GM21526 (cell line): ENCODE measurements around the gene SLCO2A1.

Experiments used
- ATAC-seq: cut with Tn5 transposase; IDR thresholded peaks from one replicate; pipeline ENCODE4 v1.9.1; 2021; ENCODE audit warnings: moderate library complexity; ENCODE audit not compliant: unreplicated experiment, low FRiP score

Gene SLCO2A1

DNA sequence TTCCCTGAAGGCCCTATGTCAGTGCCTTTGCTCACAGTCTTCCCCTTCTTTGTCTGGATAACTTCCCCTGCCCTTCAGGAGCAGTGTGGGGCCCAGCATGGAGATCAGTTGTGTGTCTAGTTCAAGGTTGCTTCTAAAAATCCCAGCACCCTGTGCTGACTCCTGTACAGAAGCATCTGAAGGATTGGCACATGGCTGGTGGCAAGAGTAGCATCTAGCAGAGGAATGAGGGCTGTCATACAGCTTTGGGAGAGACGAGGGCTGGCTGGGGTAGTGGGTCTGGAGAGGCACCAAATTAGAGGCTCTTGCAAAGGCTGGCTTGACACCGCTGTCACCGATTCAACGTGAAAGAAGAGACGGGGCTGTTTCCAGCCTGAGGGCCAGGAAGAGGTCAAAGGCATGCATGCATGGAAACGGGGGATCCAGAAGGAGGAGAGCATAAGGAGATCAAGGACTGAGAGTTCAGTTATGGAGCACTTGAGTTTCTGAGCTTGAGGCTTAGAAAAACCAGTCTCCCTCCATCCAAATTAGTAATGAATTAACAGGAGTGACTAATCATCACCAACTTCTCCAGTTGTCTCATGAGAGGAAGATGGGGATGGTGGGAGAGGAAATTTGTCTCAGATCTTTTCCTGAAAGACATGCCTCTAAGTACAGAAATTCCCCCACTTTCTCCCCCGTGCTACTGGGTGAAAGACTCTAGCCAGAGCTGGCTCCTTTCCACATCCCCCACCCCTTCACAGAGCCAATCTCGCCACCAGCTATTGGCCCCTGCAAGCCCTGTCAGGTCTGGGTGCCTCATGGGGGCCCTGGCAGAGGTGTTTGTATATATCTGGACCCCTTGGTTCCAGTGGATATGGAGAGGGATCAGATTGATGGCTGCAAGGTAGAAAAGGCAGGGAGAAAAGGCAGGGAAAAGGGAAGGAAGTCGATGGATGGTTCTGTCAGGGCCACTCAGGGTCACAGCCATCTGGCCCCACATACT, 45.9 kb downstream of the SLCO2A1 start:
- no peak for ATAC-seq

DNA sequence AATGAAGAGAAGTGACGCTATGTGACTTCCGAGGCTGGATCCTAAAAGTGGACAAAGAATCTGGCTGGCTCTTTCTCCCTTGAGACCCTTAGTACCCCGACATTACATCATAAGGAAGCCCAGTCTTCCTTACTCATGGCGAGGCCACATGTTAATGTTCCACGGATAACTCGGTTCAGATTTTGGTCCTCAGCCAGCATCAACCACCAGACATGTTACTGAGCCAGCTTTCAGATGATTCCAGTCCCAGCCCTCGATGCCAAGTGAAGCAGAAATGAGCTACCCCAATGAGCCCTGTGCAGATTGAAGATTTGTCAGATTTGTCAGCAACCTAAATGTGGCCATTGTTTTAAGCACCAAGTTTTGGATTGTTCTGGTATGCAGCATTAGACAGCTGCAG, 46.6 kb downstream of the SLCO2A1 start:
- no peak for ATAC-seq

DNA sequence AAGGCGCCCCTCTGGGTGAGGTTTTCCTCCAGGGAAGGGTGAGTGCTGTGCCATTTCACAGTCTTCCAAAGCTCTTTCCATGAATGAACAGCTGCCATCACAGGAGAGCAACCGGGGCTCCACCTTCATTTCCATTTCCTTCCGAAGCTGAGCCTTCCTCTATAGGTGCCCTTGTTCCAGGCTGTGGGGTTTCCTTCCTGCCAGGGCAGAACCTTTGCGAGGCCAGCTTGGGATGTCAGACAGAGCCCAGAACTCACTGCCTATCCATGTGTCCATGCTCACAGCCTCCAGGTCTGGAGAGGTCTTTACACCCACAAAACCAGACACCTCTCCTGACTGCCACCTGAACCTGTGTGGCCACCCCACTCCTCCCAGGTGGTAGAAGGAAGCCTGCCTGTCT, 49.2 kb downstream of the SLCO2A1 start:
- ATAC-seq, result no peak

DNA sequence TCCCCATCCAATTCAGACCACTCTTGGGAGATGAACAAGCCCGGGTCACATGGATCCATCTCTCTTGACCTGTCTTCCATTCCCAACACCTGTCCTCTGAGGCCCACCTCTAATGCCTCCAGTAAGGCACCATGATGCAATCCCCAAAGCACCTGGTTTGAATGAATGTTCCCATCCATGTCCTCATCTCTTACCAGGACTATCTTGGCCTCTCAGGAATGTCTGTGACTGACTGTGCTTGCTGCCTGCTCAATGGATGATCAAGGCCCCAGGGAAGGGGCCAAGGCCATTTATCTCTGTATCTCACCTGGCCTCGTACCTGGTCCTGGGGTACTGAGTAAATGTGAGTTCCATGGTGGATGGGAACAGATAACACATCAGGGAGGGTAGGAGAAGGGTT, 49.7 kb downstream of the SLCO2A1 start:
- no peak for ATAC-seq

DNA sequence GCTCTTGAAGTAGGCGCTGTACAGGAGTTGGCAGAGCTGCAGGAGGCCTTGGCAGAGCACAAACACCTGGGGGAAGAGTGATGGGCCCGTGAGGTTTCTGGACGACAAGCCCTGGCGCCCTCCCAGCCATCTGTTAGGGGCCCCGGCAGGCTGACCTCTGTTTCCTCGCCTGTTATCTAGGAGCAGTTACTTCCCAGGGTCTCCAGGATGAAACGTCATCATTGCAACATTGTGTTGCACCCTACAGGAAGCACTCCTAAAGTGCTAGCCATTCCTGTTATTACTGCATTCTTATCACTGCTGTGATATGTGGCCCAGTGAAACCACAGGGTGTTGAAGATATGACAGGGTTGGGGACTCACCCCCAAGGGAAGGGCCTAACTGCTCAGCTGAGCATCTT, 50.2 kb downstream of the SLCO2A1 start:
- no peak for ATAC-seq

DNA sequence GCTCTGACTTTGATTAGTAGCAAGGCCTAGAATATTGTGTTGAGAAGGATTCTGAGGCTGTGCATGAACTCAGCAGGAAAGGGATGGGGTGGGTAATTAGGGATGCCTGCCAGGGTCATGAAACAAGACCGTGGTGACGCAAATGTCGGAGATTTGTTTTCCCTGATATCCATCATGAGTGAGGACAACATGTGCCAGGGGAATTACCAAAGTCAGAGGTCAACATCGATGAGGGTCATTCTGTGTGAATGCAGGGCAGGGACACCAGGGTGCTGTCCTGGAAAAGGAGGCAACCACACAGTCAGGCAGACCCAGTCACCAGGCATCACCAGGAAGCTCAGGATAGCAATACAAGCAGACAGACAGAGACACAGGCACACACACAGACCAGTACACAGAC, 52.2 kb downstream of the SLCO2A1 start:
- no peak for ATAC-seq

DNA sequence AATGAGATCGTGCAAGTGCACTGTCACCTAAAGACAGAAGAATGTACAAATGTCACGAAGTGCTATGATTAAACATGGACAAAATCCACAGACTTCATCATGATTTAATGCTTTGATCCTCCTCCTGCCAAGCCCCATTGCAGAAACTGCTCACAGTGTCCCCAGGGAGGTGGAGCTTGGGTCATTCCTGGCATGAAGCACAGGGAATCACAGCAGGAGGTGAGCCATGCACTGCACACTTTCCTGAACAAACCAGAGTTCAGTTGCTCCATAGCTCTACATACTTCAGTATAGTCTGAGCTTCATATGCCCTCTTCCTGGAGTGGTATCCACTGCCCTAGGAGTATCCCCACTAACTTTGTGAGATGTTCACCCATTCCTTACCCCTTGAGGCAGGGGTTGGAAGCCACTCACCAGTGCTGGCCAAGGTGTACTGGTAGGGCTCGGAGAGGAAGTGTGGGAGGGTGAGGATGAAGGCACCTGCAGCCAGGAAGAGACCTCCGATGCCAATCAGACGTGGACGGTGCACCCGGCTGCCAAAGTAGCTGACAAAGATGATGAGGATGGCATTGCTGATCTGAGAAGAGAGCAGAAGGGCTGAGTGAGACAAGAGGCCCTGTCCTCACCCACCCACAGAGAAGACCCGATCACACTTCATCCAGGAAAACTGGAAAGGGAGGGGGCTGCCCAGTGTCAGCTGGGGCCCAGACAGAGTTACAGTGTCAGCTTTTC, 56.3 kb downstream of the SLCO2A1 start:
- no peak for ATAC-seq

DNA sequence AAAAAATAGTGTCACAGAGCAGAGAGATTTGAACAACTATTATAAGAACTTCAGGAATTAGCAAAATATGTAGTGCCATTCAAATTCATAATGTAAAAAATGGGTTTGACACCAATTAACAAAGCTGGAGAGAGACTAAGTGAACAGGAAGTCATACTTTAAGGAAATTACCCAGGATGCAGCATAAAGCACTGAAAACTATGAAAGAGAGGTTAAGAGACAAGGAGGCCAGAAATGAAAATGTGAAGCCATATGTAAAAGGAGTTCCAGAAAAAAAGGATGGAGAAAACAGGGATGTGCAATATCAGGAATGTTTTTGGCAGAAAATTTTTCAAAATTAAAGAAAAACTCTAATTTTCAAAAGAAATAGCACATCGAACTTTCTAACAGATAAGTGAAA, 57.6 kb downstream of the SLCO2A1 start:
- ATAC-seq, result no peak

DNA sequence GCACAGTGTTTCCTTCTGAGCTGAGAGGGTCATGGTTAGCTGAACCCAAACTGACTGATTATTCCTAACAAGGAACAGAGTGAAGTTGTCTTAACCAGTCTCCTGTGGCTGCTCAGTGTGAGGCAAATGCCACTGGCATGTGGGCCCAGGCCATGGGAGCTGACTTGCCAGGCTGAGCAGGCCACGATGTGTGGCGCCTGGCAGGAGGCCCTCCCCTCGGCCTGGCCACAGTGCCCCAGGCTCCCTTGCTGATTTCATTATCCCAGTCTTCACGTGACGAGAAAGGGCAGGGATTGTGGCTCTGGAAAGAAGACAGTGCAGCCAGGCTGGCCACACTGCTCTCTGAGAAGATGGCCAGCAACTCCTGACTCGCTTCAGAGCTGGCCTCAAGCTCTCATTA, 58.8 kb downstream of the SLCO2A1 start:
- no peak for ATAC-seq

DNA sequence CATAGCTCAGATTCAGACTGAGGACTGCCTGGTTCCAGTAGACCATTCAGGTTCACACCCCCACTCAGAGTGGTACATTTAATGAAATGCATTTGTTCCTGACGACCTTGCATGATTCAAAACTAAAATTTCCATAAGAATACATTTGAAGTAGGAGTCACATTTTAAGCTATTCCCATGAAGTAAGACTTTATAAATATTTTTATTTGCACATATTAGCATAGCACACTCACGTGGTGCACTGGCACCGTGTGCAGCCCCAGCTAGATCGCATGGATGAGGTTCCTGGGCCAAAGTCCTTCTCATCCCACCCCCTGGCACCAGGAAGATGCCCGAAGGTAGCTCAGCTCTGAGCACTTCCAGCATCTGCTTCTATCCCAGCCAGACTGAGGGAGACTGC, 59.4 kb downstream of the SLCO2A1 start:
- ATAC-seq, result no peak

DNA sequence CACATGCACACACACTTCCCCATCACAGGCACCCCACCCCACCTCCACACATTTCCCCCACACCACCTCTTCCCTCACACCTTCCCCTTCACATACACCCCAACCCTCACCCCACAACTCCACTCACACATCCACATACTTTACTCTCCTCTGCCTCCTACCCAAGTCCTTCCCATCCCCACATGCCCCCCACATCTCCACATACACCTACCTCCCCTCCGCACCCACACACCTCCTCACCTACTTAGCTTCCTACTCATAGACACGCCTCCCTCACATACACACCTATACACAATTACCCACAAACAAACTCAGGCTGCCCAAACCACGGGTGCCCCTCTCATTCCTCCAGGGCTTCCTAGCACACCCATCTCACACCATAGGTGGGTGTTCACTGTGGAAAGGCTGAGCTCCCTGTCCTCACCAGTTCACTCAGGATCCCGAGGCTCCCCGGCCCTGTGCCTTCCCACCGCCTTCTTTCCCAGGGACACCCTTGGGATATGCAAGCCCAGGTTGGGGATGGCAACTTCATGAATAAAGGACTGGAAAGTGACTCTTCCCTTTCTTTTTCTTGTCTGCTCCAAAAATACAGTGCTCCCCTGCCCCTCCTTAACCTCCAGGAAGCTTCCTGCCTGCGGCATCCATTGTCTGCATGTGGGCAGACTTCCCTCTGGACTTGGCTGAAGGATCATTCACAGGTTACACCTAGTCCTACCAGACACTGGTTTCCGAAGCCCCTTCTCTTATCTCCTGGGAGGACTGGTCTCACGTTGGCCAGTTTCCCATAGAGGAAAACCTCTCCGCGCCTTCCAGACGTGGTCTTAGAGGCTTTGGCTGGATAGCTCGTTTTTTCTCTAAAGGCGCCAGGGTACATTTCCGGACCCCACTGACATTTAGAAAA, 61.5 kb downstream of the SLCO2A1 start:
- ATAC-seq, result no peak

DNA sequence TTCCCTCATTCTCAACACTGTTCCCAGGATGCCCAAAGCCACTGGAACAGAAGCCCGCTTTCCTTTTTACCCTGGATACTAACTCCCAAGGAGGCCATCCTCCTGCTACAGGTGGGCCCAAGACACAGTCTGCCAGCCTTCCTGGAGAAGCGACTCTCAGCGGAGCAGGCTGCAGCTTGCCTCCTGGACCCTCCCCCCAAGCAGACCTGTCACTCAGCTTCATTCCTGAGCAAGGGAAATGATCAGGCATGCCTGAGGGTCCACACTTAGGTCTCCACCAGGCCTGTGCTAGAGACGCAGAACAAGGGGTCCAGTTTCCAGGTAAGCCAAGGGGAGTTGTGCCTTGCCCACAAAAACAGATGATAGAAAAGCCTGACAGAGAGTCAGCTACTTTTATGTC, 62.8 kb downstream of the SLCO2A1 start:
- no peak for ATAC-seq

DNA sequence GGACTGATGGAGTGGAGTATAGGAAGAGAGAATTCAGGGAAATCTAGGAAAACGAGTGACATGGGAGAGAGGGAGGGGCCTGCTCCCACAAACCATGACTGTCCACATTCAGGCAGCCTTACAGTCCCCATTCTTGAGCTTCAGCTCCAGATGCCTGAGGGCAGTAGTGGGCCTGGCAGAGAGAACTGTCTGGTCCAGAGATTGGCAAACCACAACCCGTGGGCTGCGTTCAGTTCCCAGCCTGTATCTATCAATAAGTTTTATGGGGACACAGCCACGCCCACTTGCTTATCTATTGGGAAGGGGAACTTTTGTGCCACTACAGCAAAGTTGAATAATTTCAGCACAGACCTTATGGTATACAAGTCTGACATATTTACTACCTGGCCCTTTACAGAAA, 63.8 kb downstream of the SLCO2A1 start:
- ATAC-seq, result no peak

DNA sequence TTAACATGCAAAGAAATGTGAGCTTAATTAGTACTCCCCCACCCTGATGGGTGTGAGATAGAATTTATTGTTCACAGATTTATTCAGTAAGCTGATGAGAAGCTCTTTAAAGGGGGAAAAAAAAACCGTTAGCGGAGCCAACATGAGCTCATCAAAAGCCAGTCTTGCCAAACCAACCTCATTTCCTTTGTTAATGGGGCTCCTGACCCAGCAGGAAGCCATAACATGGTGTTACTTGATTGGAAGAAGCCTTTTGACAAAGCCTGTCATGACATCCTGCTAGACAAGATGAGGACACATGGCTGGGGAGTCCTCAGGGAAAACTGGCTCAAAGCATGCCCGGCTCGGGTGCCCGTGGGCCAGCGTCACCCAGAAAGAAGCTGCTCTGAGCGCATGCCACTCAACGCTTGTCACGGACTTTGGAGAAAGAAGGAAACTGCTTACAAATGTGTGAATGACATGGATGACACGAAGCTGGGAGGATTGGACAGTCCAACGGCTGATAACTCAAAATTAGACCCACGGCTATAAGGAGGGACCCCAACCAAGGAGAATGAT, 64.6 kb downstream of the SLCO2A1 start:
- no peak for ATAC-seq

DNA sequence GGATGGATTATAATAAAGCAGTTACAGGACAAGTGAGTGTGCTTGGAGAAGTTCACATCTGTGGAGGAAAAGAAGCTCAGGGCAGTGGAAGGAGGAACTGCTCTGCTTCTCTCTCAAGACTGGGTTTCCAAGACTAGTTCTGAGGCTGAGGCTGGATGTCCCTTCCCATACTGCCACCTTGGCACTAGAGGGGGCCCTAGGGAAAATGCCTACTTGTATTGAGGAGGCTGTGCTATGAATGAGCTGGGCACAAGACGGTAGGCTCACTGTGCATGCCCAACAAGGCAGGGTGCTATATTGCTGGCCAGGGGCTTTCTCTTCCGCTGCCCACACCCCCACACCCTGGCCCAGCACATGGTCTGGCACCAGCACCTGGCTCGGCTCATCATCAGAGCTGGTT, 65.2 kb downstream of the SLCO2A1 start:
- ATAC-seq, result no peak

DNA sequence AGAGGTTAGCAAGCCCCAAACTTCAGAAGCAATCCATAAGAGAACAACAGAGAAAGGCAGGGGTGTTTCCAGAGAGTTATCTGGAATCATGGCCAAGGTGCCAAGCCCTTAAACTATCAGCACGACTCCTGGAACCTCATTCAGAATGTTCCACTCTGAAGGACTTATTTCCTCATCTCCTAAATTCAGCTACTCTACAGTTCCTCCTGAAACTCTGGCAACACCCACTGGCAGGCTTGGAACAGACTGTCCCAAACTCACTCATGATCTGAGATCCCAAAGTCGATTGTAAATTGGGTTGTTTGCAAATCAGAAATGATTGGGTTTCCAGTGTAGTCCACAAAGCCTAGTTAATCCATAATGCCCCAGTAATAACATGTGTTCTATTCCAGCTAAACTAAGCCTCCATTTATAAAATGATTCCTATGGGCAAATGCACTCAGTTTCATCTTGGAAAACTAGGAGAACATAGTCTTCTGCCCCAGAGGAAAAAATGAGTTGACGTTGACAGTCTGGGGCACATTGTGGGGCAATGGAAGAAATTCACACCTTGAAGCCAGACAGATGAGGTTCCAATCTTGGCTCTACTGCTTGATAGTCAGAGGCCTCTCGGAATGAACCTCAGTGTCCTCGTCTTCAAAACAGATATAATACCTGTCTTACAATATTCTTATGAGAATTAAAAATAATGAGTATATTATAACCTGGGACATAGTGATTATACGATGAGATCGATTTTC, 65.9 kb downstream of the SLCO2A1 start:
- no peak for ATAC-seq

DNA sequence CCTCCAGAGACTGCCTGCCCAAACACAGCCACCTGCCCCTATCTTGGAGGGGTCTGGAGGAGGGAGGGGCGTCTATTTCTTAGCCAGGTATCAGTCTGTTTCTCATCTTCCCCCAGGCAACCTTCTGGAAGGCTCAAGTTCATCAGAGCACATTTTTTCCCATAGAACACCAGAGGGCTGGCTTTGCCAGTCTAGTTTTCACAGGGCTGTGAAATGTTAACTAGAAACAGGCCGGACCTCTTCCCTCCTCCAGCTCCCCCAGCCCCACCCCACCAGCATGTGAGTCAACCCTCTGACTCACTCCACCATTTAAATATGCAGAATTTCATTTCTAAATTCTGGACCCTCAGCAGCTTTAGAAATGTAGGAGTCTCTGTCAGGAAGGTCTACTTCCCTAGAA, 66.9 kb downstream of the SLCO2A1 start:
- no peak for ATAC-seq

DNA sequence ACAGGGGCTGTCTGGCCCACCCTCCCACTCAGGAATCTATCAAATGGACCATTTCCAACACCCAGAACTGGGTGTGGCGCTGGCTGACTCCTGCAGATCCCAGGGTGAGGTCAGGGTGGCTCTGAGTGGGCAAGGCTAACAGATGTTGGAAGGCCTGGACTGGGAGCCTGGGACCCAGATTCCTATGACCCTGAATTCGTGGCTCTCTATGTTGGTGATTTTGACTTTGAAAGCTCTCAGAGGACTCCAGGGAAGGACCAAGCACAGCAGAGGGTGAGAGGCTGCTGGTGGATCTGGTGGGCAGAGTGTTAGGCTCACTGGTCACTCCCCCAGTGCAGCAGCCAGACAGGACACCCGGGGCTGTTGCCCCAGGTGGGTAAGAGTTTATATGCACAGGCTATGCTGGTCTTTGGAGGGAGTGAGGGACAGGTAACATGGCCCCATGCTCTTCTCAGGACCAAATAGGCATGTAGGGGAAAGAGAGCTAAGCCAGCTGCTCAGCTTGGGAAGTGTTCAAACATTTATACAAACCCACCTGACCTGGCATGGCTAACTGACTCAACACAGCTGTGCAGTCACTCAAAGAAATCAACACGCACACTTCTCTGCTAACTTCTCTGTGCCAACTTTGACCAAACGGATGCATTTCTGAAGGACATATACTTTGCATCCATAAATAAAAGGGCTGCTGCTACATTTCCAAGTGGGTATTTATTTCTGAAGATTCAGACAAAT, 71.5 kb downstream of the SLCO2A1 start:
- no peak for ATAC-seq

DNA sequence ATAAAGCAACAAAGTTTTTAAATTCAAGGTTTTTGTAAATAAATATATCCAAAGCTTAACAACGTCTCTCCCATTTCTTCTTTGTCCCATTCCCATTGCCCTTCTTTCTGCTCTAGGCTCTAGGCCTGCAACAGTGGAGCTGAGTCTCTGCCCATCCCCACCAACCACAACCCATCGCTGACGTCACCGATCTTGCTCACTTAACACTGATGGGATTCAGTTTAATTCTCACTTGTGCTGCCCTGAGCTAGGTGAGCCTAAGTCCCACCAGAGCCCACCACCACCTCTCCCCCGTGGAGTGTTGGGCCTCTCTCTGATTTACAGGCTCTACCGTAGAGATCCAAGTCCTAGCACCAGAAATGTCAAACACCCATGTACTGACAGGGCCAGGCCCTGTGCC, 72.7 kb downstream of the SLCO2A1 start:
- ATAC-seq, result no peak
